ENCODE measurements around the gene GPR35.
A peak's percentile ranks its signal among the peaks of the same experiment; 100 is the strongest.

Gene GPR35

GRCh38 chr2:240586919-240587800 lies 38.1 kb upstream of the GPR35 start:
- H3K79me2 ChIP-seq (ENCODE audit: low read length) = peaks cover 84% of the 10 kb centered on the region
- H3K4me2 ChIP-seq (ENCODE audit: low read length) = peak overlapping the region; percentile 98
- peak overlapping the region; percentile 100 for H3K9ac ChIP-seq (ENCODE audit: low read length)
- TF ChIP-seq CTCF (IDR thresholded peaks at IDR 0.05; ENCODE audit: low read depth, low read length) (no peak), EZH2phosphoT487 (IDR thresholded peaks at IDR 0.05; ENCODE audit: low read depth) (no peak)
- peak overlapping the region; percentile 98 for H3K4me3 ChIP-seq (ENCODE audit: low read length)
- peaks cover 17% of the 10 kb centered on the region for H3K36me3 ChIP-seq (replicated peaks; ENCODE audit: low read depth, low read length)
- peaks cover 10% of the 10 kb centered on the region for H4K20me1 ChIP-seq (ENCODE audit: insufficient read depth, low read length)
- peaks cover 29% of the 10 kb centered on the region for H3K4me1 ChIP-seq (ENCODE audit: low read length)
- no peak overlapping the region for H2AFZ ChIP-seq (ENCODE audit: low read depth, low read length)
- no peaks in the 10 kb centered on the region for H3K27me3 ChIP-seq (ENCODE audit: low read depth, low read length)
- peak overlapping the region; percentile 24; the same call in 1 of the 2 replicates for H3K27ac ChIP-seq (ENCODE audit: low read length)
- no peaks in the 10 kb centered on the region for H3K9me3 ChIP-seq (ENCODE audit: insufficient read depth, low read length)

DNA sequence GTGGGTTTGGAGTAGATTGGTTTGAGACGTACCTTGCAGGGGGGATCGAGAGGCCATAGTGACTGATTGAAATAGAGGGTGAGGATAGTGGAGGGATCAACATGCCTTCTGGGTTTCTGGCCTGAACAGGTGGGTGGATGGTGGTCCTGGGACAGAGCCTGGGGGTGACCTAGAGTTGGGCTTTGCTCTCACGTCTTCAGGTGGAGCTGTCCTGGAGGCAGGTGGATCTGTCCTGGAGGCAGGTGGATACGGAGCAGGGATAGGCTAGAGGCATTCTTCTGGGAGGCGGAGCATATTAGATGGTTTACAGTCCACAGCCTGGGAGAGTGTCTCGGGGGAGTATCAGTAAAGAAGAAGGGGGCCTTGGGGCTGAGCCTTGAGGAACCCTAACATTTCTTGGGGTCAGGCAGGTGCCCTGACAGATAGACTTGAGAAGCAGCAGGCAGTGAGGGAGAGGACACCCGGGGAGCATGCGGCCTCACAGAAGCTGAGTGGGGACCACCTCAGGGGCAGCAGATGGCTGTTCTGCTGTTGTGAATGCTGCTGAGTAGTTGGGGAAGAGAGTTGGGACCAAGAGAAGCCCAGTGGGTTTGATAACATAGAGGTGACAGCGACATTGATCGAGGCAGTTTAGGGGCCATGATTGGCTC lies 37.1 kb upstream of the GPR35 start:
- no peak overlapping the region for H3K9ac ChIP-seq (ENCODE audit: low read length)
- no peaks in the 10 kb centered on the region for H3K27me3 ChIP-seq (ENCODE audit: low read depth, low read length)
- peak overlapping the region; percentile 98 for H3K4me3 ChIP-seq (ENCODE audit: low read length)

DNA sequence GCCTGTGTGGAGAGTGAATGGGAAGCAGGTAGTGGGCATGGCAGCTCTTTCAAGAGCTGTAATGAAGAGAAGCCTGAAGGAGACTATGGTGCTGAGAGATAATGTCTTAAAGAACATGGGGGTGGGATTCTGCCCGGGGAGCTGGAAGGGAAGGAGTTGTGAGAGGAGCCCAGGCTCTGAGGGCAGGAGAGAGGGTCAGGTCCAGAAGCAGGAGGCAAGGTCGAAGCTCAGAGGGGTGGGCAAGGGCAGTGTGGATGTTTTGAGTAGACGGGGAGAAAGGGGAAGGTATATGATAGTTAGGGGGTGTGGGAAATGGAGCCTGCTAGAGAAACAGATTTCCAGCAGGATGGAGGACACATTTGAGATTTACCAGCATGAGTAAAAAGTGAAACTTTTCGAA lies 36.6 kb upstream of the GPR35 start:
- H3K27me3 ChIP-seq (ENCODE audit: low read depth, low read length) = no peaks in the 10 kb centered on the region
- peaks cover 73% of the 10 kb centered on the region for H3K79me2 ChIP-seq (ENCODE audit: low read length)
- no peak overlapping the region for H3K4me3 ChIP-seq (ENCODE audit: low read length)
- H2AFZ ChIP-seq (ENCODE audit: low read depth, low read length) = no peak overlapping the region
- TF ChIP-seq CTCF (IDR thresholded peaks at IDR 0.05; ENCODE audit: low read depth, low read length) (no peak), EZH2phosphoT487 (IDR thresholded peaks at IDR 0.05; ENCODE audit: low read depth) (no peak)
- no peak overlapping the region for H3K4me2 ChIP-seq (ENCODE audit: low read length)
- no peak overlapping the region for H3K9ac ChIP-seq (ENCODE audit: low read length)
- no peak overlapping the region for H3K27ac ChIP-seq (ENCODE audit: low read length)
- H4K20me1 ChIP-seq (ENCODE audit: insufficient read depth, low read length) = peaks cover 10% of the 10 kb centered on the region
- H3K9me3 ChIP-seq (ENCODE audit: insufficient read depth, low read length) = no peaks in the 10 kb centered on the region
- peaks cover 21% of the 10 kb centered on the region for H3K4me1 ChIP-seq (ENCODE audit: low read length)
- peaks cover 3% of the 10 kb centered on the region for H3K36me3 ChIP-seq (replicated peaks; ENCODE audit: low read depth, low read length)

More for the DNA sequence above, 37.1 kb upstream of the GPR35 start:
- H3K9me3 ChIP-seq (ENCODE audit: insufficient read depth, low read length) = no peaks in the 10 kb centered on the region
- peaks cover 8% of the 10 kb centered on the region for H3K36me3 ChIP-seq (replicated peaks; ENCODE audit: low read depth, low read length)
- peaks cover 78% of the 10 kb centered on the region for H3K79me2 ChIP-seq (ENCODE audit: low read length)
- H3K4me1 ChIP-seq (ENCODE audit: low read length) = peaks cover 27% of the 10 kb centered on the region
- peaks cover 10% of the 10 kb centered on the region for H4K20me1 ChIP-seq (ENCODE audit: insufficient read depth, low read length)
- no peak overlapping the region for H2AFZ ChIP-seq (ENCODE audit: low read depth, low read length)
- peak overlapping the region; percentile 98 for H3K4me2 ChIP-seq (ENCODE audit: low read length)
- no peak overlapping the region for H3K27ac ChIP-seq (ENCODE audit: low read length)
- TF ChIP-seq CTCF (IDR thresholded peaks at IDR 0.05; ENCODE audit: low read depth, low read length) (no peak), EZH2phosphoT487 (IDR thresholded peaks at IDR 0.05; ENCODE audit: low read depth) (no peak)

- Histone ChIP-seq H3K4me1 (ENCODE audit: low read length) (peaks cover 14% of the 10 kb centered on the region), H3K79me2 (ENCODE audit: low read length) (peaks cover 70% of the 10 kb centered on the region), H3K9ac (ENCODE audit: low read length) (no peak overlapping the region), H2AFZ (ENCODE audit: low read depth, low read length) (no peak overlapping the region), H3K27me3 (ENCODE audit: low read depth, low read length) (no peaks in the 10 kb centered on the region), H3K36me3 (replicated peaks; ENCODE audit: low read depth, low read length) (no peaks in the 10 kb centered on the region), H3K9me3 (ENCODE audit: insufficient read depth, low read length) (no peaks in the 10 kb centered on the region), H3K27ac (ENCODE audit: low read length) (no peak overlapping the region), H4K20me1 (ENCODE audit: insufficient read depth, low read length) (peaks cover 10% of the 10 kb centered on the region), H3K4me2 (ENCODE audit: low read length) (no peak overlapping the region), H3K4me3 (ENCODE audit: low read length) (no peak overlapping the region)
- TF ChIP-seq CTCF (IDR thresholded peaks at IDR 0.05; ENCODE audit: low read depth, low read length) (no peak), EZH2phosphoT487 (IDR thresholded peaks at IDR 0.05; ENCODE audit: low read depth) (no peak)
Measured at GRCh38 chr2:240589375-240589774, 35.9 kb upstream of the GPR35 start.

All from OCI-LY3 (cell line).